ENCODE results near the gene IFNA21. TPM values are rescaled to one million over a fixed set of nuclear protein-coding genes. Genes with fewer than 3 reads are reported as not detected.

The IFNA21 gene
- total and polyA plus RNA-seq, 2 of the 8 experiments (the other 6 are each of a cell fraction or from before 2014, with no cell fraction given) = not detected

Small RNA genes within 50 kb of the gene (small RNA-seq; reads per million reads assigned to genes)
- not detected for gene RF00019 (ENCODE audit: insufficient read depth)

Other genes with a start within 250 kb of the IFNA21 start
- gene HACD4, start 135.0 kb downstream of the IFNA21 start, total RNA-seq (2021; fragmentation: NEBNext Ultra II Directional; extraction: Animal tissue kit (Norgen Biotek cat#: 25700)) = 0.61 and 0.86 TPM in 2 replicates
- 0.46 and 0.65 TPM in 2 replicates for gene HACD4, start 135.0 kb downstream of the IFNA21 start, polyA plus RNA-seq (2011; rRNA removed)
- gene IFNB1, start 88.7 kb downstream of the IFNA21 start, total RNA-seq (2021; fragmentation: NEBNext Ultra II Directional; extraction: Animal tissue kit (Norgen Biotek cat#: 25700)) = not detected in 2 replicates
- gene IFNB1, start 88.7 kb downstream of the IFNA21 start, polyA plus RNA-seq (2011; rRNA removed) = not detected in 2 replicates
- not detected in 2 replicates for gene IFNW1, start 24.8 kb downstream of the IFNA21 start, total RNA-seq (2021; fragmentation: NEBNext Ultra II Directional; extraction: Animal tissue kit (Norgen Biotek cat#: 25700))
- gene IFNW1, start 24.8 kb downstream of the IFNA21 start, polyA plus RNA-seq (2011; rRNA removed) = not detected in 2 replicates
- not detected in 2 replicates for gene IFNA4, start 20.9 kb upstream of the IFNA21 start, total RNA-seq (2021; fragmentation: NEBNext Ultra II Directional; extraction: Animal tissue kit (Norgen Biotek cat#: 25700))
- gene IFNA4, start 20.9 kb upstream of the IFNA21 start, polyA plus RNA-seq (2011; rRNA removed) = not detected in 2 replicates
- gene IFNA7, start 35.5 kb upstream of the IFNA21 start, total RNA-seq (2021; fragmentation: NEBNext Ultra II Directional; extraction: Animal tissue kit (Norgen Biotek cat#: 25700)) = not detected in 2 replicates
- gene IFNA7, start 35.5 kb upstream of the IFNA21 start, polyA plus RNA-seq (2011; rRNA removed) = not detected in 2 replicates
- gene IFNA10, start 40.5 kb upstream of the IFNA21 start, total RNA-seq (2021; fragmentation: NEBNext Ultra II Directional; extraction: Animal tissue kit (Norgen Biotek cat#: 25700)) = not detected in 2 replicates
- gene IFNA10, start 40.5 kb upstream of the IFNA21 start, polyA plus RNA-seq (2011; rRNA removed) = not detected in 2 replicates
- gene IFNA16, start 50.7 kb upstream of the IFNA21 start, total RNA-seq (2021; fragmentation: NEBNext Ultra II Directional; extraction: Animal tissue kit (Norgen Biotek cat#: 25700)) = not detected in 2 replicates
- not detected in 2 replicates for gene IFNA16, start 50.7 kb upstream of the IFNA21 start, polyA plus RNA-seq (2011; rRNA removed)
- gene IFNA17, start 61.6 kb upstream of the IFNA21 start, total RNA-seq (2021; fragmentation: NEBNext Ultra II Directional; extraction: Animal tissue kit (Norgen Biotek cat#: 25700)) = not detected in 2 replicates
- gene IFNA17, start 61.6 kb upstream of the IFNA21 start, polyA plus RNA-seq (2011; rRNA removed) = not detected in 2 replicates
- not detected in 2 replicates for gene IFNA14, start 73.3 kb upstream of the IFNA21 start, total RNA-seq (2021; fragmentation: NEBNext Ultra II Directional; extraction: Animal tissue kit (Norgen Biotek cat#: 25700))
- gene IFNA14, start 73.3 kb upstream of the IFNA21 start, polyA plus RNA-seq (2011; rRNA removed) = not detected in 2 replicates
- gene IFNA5, start 138.7 kb upstream of the IFNA21 start, total RNA-seq (2021; fragmentation: NEBNext Ultra II Directional; extraction: Animal tissue kit (Norgen Biotek cat#: 25700)) = not detected in 2 replicates
- gene IFNA5, start 138.7 kb upstream of the IFNA21 start, polyA plus RNA-seq (2011; rRNA removed) = not detected in 2 replicates
- 14.7 and 15.7 TPM in 2 replicates for gene KLHL9, start 168.7 kb upstream of the IFNA21 start, total RNA-seq (2021; fragmentation: NEBNext Ultra II Directional; extraction: Animal tissue kit (Norgen Biotek cat#: 25700))
- gene KLHL9, start 168.7 kb upstream of the IFNA21 start, polyA plus RNA-seq (2011; rRNA removed) = 4.2 and 4.9 TPM in 2 replicates
- gene IFNA6, start 184.2 kb upstream of the IFNA21 start, total RNA-seq (2021; fragmentation: NEBNext Ultra II Directional; extraction: Animal tissue kit (Norgen Biotek cat#: 25700)) = not detected in 2 replicates
- not detected in 2 replicates for gene IFNA6, start 184.2 kb upstream of the IFNA21 start, polyA plus RNA-seq (2011; rRNA removed)
- gene IFNA13, start 201.4 kb upstream of the IFNA21 start, total RNA-seq (2021; fragmentation: NEBNext Ultra II Directional; extraction: Animal tissue kit (Norgen Biotek cat#: 25700)) = not detected in 2 replicates
- not detected in 2 replicates for gene IFNA13, start 201.4 kb upstream of the IFNA21 start, polyA plus RNA-seq (2011; rRNA removed)
- gene IFNA2, start 218.7 kb upstream of the IFNA21 start, total RNA-seq (2021; fragmentation: NEBNext Ultra II Directional; extraction: Animal tissue kit (Norgen Biotek cat#: 25700)) = not detected in 2 replicates
- not detected in 2 replicates for gene IFNA2, start 218.7 kb upstream of the IFNA21 start, polyA plus RNA-seq (2011; rRNA removed)
- not detected in 2 replicates for gene IFNA8, start 242.5 kb upstream of the IFNA21 start, total RNA-seq (2021; fragmentation: NEBNext Ultra II Directional; extraction: Animal tissue kit (Norgen Biotek cat#: 25700))
- gene IFNA8, start 242.5 kb upstream of the IFNA21 start, polyA plus RNA-seq (2011; rRNA removed) = not detected in 2 replicates

All from H1 (cell line).